Activated naive CD4-positive, alpha-beta T cell treated with anti-CD3 and anti-CD28 coated beads, Interleukin-2, amount 10 ng/mL, durations not matched to agents 7 days and 5 days (primary cell): ENCODE measurements around the gene CACNA1S.

Experiments used
- CTCF ChIA-PET: fragments of 350-600 bp; sonication (Branson Sonifier 250); formaldehyde crosslinking; loops from one replicate; lab custom pipeline; 2021; ENCODE audit warnings: antibody characterized with exemption; lab: Charles Lee
- DNase-seq: peaks from one replicate; pipeline ENCODE4 v3.0.0-alpha.2; 2020
- H3K27ac Mint-ChIP-seq: one replicate; pipeline ENCODE4 v1.8.0; 2021; ENCODE audit warnings: mild to moderate bottlenecking, moderate library complexity, mixed read lengths
- H3K27me3 Mint-ChIP-seq: one replicate; pipeline ENCODE4 v1.8.0; 2021; ENCODE audit warnings: mild to moderate bottlenecking, mixed read lengths
- H3K36me3 Mint-ChIP-seq: one replicate; pipeline ENCODE4 v1.8.0; 2021; ENCODE audit warnings: mixed read lengths
- H3K4me1 Mint-ChIP-seq: one replicate; pipeline ENCODE4 v1.8.0; 2021; ENCODE audit warnings: mixed read lengths
- H3K4me3 Mint-ChIP-seq: one replicate; pipeline ENCODE4 v1.8.0; 2021; ENCODE audit warnings: mild to moderate bottlenecking, moderate library complexity, mixed read lengths
- H3K9me3 Mint-ChIP-seq: one replicate; pipeline ENCODE4 v1.8.0; 2021; ENCODE audit warnings: mixed read lengths

CACNA1S gene

GRCh38 chr1:201112173-201112731, at the start of gene CACNA1S:
Gene CACNA1S, minus strand, starts transcription at chr1:201112426. Its CDS starts 87 bp downstream, at chr1:201112339.
- no peaks in the 10 kb centered on the region for H3K9me3 Mint-ChIP-seq
- peaks cover 63% of the 10 kb centered on the region for H3K27me3 Mint-ChIP-seq
- H3K4me1 Mint-ChIP-seq, result peaks cover 7% of the 10 kb centered on the region
- no peak for DNase-seq
- CTCF ChIA-PET, result no interaction called here
- H3K4me3 Mint-ChIP-seq, result no peak within 1 kb of the TSS
- no peak within 1 kb of the TSS for H3K27ac Mint-ChIP-seq
- H3K36me3 Mint-ChIP-seq, result no peaks in the 10 kb centered on the region

DNA sequence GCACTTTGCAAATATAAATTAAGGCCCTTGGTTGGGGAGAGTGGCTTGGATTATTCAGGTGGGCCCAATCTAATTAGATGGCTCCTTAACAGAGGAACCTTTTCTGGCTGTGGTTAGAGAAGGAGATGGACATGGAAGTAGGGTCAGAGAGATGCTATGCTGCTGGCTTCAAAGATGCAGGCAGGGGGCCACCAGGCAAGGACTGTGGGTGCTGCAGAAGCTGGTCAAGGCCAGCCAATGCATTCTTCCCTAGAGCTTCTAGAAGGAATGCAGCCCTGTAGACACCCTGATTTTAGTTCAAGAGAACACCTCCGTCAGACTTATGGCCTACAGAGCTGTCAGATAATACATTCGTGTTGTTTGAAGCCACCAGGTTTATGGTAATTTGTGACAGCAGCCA, 45.7 kb upstream of the CACNA1S start:
- CTCF ChIA-PET, result no interaction called here
- H3K27ac Mint-ChIP-seq, result no peak overlapping the region
- peaks cover 13% of the 10 kb centered on the region for H3K4me1 Mint-ChIP-seq
- H3K4me3 Mint-ChIP-seq, result no peak overlapping the region
- no peaks in the 10 kb centered on the region for H3K9me3 Mint-ChIP-seq
- peaks cover 45% of the 10 kb centered on the region for H3K27me3 Mint-ChIP-seq
- H3K36me3 Mint-ChIP-seq, result no peaks in the 10 kb centered on the region
- no peak for DNase-seq

DNA sequence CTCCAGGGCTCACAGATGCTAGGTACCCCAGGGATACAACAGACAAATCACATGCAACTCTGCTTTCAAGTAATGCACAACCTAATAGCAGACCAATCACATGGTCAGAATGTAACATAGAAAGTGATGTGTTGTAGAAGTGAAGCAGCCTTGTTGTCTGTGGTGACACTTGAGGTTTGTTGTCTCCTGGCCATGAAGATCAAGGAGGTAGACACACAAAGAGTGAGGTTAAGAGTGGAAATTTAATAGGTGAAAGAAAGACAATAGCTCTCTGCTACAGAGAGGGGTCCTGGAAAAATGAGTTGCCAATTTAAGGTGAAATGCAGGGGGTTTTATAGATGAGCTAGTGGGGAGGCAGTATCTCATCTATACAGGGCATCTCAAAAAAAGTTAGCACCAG, 44.6 kb upstream of the CACNA1S start:
- H3K4me1 Mint-ChIP-seq, result peaks cover 15% of the 10 kb centered on the region
- H3K27me3 Mint-ChIP-seq, result peaks cover 45% of the 10 kb centered on the region
- CTCF ChIA-PET, result interaction anchor here (1.9 kb wide), 1 partner anchor 13 kb away, joined by 7 read pairs; no protein-coding TSS in a partner anchor
- no peak for DNase-seq
- peaks cover 3% of the 10 kb centered on the region for H3K36me3 Mint-ChIP-seq
- no peak overlapping the region for H3K27ac Mint-ChIP-seq
- no peak overlapping the region for H3K4me3 Mint-ChIP-seq
- H3K9me3 Mint-ChIP-seq, result no peaks in the 10 kb centered on the region

GRCh38 chr1:201156346-201156745, 44.1 kb upstream of the CACNA1S start:
- Mint-ChIP-seq H3K9me3 (no peaks in the 10 kb centered on the region), H3K27ac (no peak overlapping the region), H3K4me1 (peaks cover 15% of the 10 kb centered on the region), H3K27me3 (peaks cover 45% of the 10 kb centered on the region), H3K4me3 (no peak overlapping the region), H3K36me3 (peaks cover 7% of the 10 kb centered on the region)
- DNase-seq, result no peak
- CTCF ChIA-PET, result interaction anchor here (1.9 kb wide), 1 partner anchor 13 kb away, joined by 7 read pairs; no protein-coding TSS in a partner anchor

GRCh38 chr1:201155354-201155753, 43.1 kb upstream of the CACNA1S start:
- no peak for DNase-seq
- Mint-ChIP-seq H3K4me3 (no peak overlapping the region), H3K36me3 (peaks cover 13% of the 10 kb centered on the region), H3K4me1 (peaks cover 15% of the 10 kb centered on the region), H3K9me3 (no peaks in the 10 kb centered on the region), H3K27me3 (peaks cover 41% of the 10 kb centered on the region), H3K27ac (no peak overlapping the region)
- CTCF ChIA-PET, result interaction anchor here (1.9 kb wide), 1 partner anchor 14 kb away, joined by 7 read pairs; no protein-coding TSS in a partner anchor

- peak; percentile 98 for DNase-seq
- Mint-ChIP-seq H3K36me3 (peaks cover 13% of the 10 kb centered on the region), H3K27me3 (peaks cover 36% of the 10 kb centered on the region), H3K4me1 (peaks cover 15% of the 10 kb centered on the region), H3K27ac (peak within 1 kb of the TSS; percentile 86), H3K9me3 (no peaks in the 10 kb centered on the region), H3K4me3 (peak within 1 kb of the TSS; percentile 87)
- CTCF ChIA-PET, result interaction anchor here (0.6 to 1.9 kb wide), 3 partner anchors 35 to 878 kb away, joined by 3 to 9 read pairs (median 3); no protein-coding TSS in a partner anchor
Observed at GRCh38 chr1:201154389-201155165, 42.4 kb upstream of the CACNA1S start, which contains the start of gene TMEM9. Gene TMEM9, minus strand, starts transcription at chr1:201154474. Its CDS starts 551 bp downstream, at chr1:201153923.

DNA sequence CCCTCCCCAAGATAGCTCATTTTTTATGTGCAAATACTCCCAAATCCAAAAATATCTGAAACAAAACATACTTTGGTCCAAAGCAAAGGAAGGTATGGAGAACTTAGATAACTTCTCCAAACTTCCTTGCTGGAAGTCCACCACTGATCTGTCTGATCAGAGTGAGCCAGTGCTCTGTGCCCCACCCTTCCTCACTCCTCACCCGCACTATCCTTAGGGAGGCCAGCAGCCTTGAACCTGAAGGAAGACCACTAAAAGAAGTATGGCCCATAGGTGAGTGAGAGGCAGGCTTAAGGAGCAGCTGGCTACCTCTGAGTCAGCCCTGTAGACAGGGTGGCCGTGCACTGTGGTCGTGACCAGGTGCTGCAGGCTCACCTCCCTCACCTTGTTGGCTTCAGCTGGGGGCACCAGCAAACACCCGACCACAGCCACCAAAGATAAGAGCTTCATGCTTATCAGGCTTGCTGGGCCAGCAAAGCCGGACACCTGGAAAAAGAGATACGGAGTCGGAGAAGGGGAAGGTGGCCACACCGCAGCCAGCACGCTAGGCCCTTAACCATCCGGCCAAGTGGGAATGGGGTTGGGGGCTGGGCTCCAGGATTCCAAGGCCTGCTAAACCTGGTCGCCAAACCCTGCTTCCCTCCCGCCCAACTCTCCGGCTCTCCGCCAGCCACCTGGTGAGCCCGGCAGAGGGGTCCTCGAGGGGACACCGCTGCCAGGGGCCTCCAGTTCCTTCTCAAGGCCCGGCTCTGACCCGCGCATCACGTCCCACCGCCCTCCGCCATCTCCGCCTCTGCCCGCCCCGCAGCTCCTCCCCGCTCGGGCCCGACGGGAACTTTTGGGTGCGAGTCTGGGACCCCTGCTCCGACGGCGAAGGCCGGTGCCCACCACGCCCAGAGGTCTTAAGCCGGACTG, 41.5 kb upstream of the CACNA1S start:
- CTCF ChIA-PET, result interaction anchor here (0.6 to 1.9 kb wide), 3 partner anchors 34 to 879 kb away, joined by 3 to 9 read pairs (median 3); no protein-coding TSS in a partner anchor
- Mint-ChIP-seq H3K27me3 (peaks cover 33% of the 10 kb centered on the region), H3K36me3 (peaks cover 17% of the 10 kb centered on the region), H3K4me1 (peaks cover 15% of the 10 kb centered on the region), H3K9me3 (no peaks in the 10 kb centered on the region), H3K27ac (peak overlapping the region; percentile 86), H3K4me3 (peak overlapping the region; percentile 87)
- no peak for DNase-seq

- no peak overlapping the region for H3K27ac Mint-ChIP-seq
- no peak overlapping the region for H3K4me3 Mint-ChIP-seq
- no peak for DNase-seq
- no peaks in the 10 kb centered on the region for H3K27me3 Mint-ChIP-seq
- CTCF ChIA-PET, result interaction anchor here (0.7 to 2.7 kb wide), 11 partner anchors 8 to 108 kb away, joined by 3 to 11 read pairs (median 5); no protein-coding TSS in a partner anchor
- H3K4me1 Mint-ChIP-seq, result peaks cover 10% of the 10 kb centered on the region
- no peaks in the 10 kb centered on the region for H3K9me3 Mint-ChIP-seq
- peaks cover 17% of the 10 kb centered on the region for H3K36me3 Mint-ChIP-seq
Observed at GRCh38 chr1:201149400-201149799, 37.2 kb upstream of the CACNA1S start.

DNA sequence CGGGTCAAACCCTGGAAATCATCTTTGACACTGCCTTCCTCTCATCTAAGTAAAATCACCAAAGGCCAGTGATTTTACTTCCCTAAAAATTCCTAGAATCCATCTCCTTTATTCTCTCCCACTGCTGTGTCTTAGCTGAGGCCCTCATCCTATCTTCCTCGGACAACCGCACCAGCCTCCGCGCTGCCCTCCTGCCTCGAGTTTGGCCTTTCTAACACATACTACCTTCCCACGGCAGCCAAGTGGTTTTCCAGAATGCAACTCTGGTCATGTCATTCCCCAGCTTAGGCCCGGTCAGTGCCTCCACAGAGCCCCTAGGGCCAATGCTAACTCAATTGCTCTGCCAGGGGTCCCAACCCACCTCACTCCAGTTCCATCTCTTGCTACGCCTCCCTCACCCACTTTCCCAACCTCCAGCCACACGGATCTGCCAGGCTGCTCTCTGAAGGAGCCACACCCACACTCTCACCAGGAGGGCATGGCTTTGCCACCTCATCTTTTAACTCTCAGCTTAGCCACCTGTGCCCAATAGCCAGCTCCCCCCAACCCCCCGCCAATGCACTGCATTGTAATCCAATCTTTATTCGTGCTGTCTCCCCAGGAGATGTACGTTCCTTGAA, 35.3 kb upstream of the CACNA1S start:
- peaks cover 1% of the 10 kb centered on the region for H3K4me1 Mint-ChIP-seq
- no peak for DNase-seq
- CTCF ChIA-PET, result interaction anchor here (0.7 kb wide), 1 partner anchor 23 kb away, joined by 3 read pairs; no protein-coding TSS in a partner anchor
- H3K4me3 Mint-ChIP-seq, result no peak overlapping the region
- H3K27ac Mint-ChIP-seq, result no peak overlapping the region
- no peaks in the 10 kb centered on the region for H3K27me3 Mint-ChIP-seq
- H3K9me3 Mint-ChIP-seq, result no peaks in the 10 kb centered on the region
- peaks cover 22% of the 10 kb centered on the region for H3K36me3 Mint-ChIP-seq

- H3K27me3 Mint-ChIP-seq, result no peaks in the 10 kb centered on the region
- CTCF ChIA-PET, result interaction anchor here (0.7 to 1.1 kb wide), 2 partner anchors 24 to 27 kb away, joined by 3 read pairs; no protein-coding TSS in a partner anchor
- H3K4me3 Mint-ChIP-seq, result no peak overlapping the region
- no peaks in the 10 kb centered on the region for H3K4me1 Mint-ChIP-seq
- no peaks in the 10 kb centered on the region for H3K9me3 Mint-ChIP-seq
- H3K27ac Mint-ChIP-seq, result no peak overlapping the region
- DNase-seq, result no peak
- peaks cover 18% of the 10 kb centered on the region for H3K36me3 Mint-ChIP-seq
Observed at GRCh38 chr1:201146626-201147390, 34.6 kb upstream of the CACNA1S start.

GRCh38 chr1:201145816-201146215, 33.6 kb upstream of the CACNA1S start:
- Mint-ChIP-seq H3K36me3 (peaks cover 9% of the 10 kb centered on the region), H3K27me3 (no peaks in the 10 kb centered on the region), H3K4me3 (no peak overlapping the region), H3K4me1 (no peaks in the 10 kb centered on the region), H3K9me3 (no peaks in the 10 kb centered on the region), H3K27ac (no peak overlapping the region)
- no peak for DNase-seq
- CTCF ChIA-PET, result interaction anchor here (1.1 kb wide), 1 partner anchor 26 kb away, joined by 3 read pairs; no protein-coding TSS in a partner anchor

DNA sequence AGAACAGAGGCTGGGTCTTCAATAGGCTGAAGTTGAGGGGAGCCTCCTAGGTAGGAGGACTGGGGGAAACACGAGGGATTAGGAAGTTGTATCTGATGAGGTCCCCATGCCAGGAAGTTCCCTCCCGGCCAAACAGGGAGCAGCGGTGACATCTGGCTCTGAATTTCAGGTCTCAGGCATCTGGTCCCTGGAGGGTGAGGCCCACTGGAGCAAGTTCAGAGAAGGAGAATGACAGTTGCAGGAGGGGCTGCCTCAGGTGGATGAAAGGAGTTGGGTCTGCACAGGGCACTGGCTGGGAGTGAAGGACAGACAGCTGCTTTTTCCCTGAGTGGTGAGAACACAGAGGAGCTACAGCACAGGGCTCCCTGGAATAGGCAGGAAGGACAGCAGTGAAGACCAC, 32.9 kb upstream of the CACNA1S start:
- CTCF ChIA-PET, result no interaction called here
- Mint-ChIP-seq H3K36me3 (peaks cover 8% of the 10 kb centered on the region), H3K27me3 (no peaks in the 10 kb centered on the region), H3K9me3 (no peaks in the 10 kb centered on the region), H3K27ac (no peak overlapping the region), H3K4me1 (no peaks in the 10 kb centered on the region), H3K4me3 (no peak overlapping the region)
- DNase-seq, result no peak

- peaks cover 8% of the 10 kb centered on the region for H3K36me3 Mint-ChIP-seq
- no peaks in the 10 kb centered on the region for H3K4me1 Mint-ChIP-seq
- CTCF ChIA-PET, result no interaction called here
- no peak overlapping the region for H3K4me3 Mint-ChIP-seq
- H3K9me3 Mint-ChIP-seq, result no peaks in the 10 kb centered on the region
- no peaks in the 10 kb centered on the region for H3K27me3 Mint-ChIP-seq
- H3K27ac Mint-ChIP-seq, result no peak overlapping the region
- no peak for DNase-seq
Observed at GRCh38 chr1:201144701-201145100, 32.5 kb upstream of the CACNA1S start.
